Measurements from ENCODE around the gene UMAD1.

Gene UMAD1

DNA sequence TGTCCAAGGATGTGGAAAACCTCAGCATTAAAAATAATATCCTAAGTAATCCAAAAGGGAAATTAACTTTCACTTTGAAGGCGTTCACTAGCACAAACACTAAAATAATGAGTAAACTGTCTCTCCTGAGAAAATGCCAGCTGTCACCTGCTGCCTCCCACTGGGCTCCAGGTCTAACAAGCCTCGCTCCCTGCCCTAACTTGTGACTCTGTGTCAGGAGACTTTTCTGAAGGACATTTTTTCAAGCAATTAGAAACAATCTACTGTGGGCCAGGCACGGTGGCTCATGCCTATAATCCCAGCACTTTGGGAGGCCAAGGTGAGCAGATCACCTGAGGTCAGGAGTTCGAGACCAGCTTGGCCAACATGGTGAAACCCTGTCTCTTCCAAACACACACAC lies 255.2 kb downstream of the UMAD1 start:
- ChIA-PET CTCF (no interaction called here), POLR2A (no interaction called here)
- DNase-seq (ENCODE audit: extremely low spot score): no peak
- no peak for TF ChIP-seq CTCF (IDR thresholded peaks at IDR 0.05; ENCODE audit: control extremely low read depth, extremely low read depth, low read depth, missing control alignments)

GRCh38 chr7:7897509-7897908 lies 257.0 kb downstream of the UMAD1 start:
- no peak for TF ChIP-seq CTCF (IDR thresholded peaks at IDR 0.05; ENCODE audit: control extremely low read depth, extremely low read depth, low read depth, missing control alignments)
- CTCF ChIA-PET: interaction anchor here (0.8 to 1.2 kb wide), 4 partner anchors 10 to 30 kb away, joined by 3 read pairs; no protein-coding TSS in a partner anchor
- no peak for DNase-seq (ENCODE audit: extremely low spot score)
- POLR2A ChIA-PET: interaction anchor here (0.7 kb wide), 1 partner anchor 18 kb away, joined by 4 read pairs; no protein-coding TSS in a partner anchor

DNA sequence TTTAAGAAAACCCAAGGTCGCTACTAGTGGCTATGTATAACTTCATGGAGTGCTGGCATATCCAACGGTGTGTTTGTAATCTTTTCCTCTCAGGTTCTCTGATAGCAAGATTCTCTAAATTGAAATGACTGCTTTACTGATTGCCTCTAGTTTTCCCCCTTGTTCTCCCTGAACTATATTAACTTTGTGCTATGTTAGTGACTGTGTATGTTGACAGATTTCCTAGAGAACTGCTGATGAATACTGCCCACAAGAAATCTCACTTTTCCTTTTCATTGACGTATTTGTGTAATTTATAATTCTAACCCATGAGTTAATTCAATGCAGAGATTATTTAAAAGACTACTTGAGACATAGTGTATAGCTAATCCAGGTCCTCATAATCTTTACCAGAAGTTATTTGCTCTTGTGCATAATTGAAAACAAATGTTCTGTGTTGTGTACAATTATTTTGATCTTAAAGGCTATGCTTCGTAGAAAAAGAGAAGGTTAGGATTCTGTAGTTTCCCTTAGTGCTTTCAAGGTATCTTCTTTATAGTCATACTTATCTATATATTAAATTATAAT lies 257.5 kb downstream of the UMAD1 start:
- ChIA-PET POLR2A (no interaction called here), CTCF (interaction anchor here (0.8 to 1.2 kb wide), 3 partner anchors 9 to 14 kb away, joined by 3 read pairs; no protein-coding TSS in a partner anchor)
- TF ChIP-seq CTCF (IDR thresholded peaks at IDR 0.05; ENCODE audit: control extremely low read depth, extremely low read depth, low read depth, missing control alignments): no peak
- no peak for DNase-seq (ENCODE audit: extremely low spot score)

GRCh38 chr7:7902845-7903244 lies 262.3 kb downstream of the UMAD1 start:
- no peak for TF ChIP-seq CTCF (IDR thresholded peaks at IDR 0.05; ENCODE audit: control extremely low read depth, extremely low read depth, low read depth, missing control alignments)
- CTCF ChIA-PET: no interaction called here
- POLR2A ChIA-PET: no interaction called here
- DNase-seq (ENCODE audit: extremely low spot score): no peak

GRCh38 chr7:7907306-7907705 lies 266.8 kb downstream of the UMAD1 start:
- POLR2A ChIA-PET: no interaction called here
- CTCF ChIA-PET: interaction anchor here (0.8 to 2.6 kb wide), 2 partner anchors 10 to 11 kb away, joined by 3 to 14 read pairs; no protein-coding TSS in a partner anchor
- DNase-seq (ENCODE audit: extremely low spot score): no peak
- TF ChIP-seq CTCF (IDR thresholded peaks at IDR 0.05; ENCODE audit: control extremely low read depth, extremely low read depth, low read depth, missing control alignments): no peak

GRCh38 chr7:7908622-7909145 lies 268.1 kb downstream of the UMAD1 start:
- no peak for TF ChIP-seq CTCF (IDR thresholded peaks at IDR 0.05; ENCODE audit: control extremely low read depth, extremely low read depth, low read depth, missing control alignments)
- CTCF ChIA-PET: interaction anchor here (1.0 to 2.6 kb wide), 2 partner anchors 10 to 19 kb away, joined by 3 to 14 read pairs; no protein-coding TSS in a partner anchor
- no peak for DNase-seq (ENCODE audit: extremely low spot score)
- POLR2A ChIA-PET: interaction anchor here (0.5 kb wide), 1 partner anchor 35 kb away, joined by 5 read pairs; no protein-coding TSS in a partner anchor
